Activated naive CD4-positive, alpha-beta T cell treated with anti-CD3 and anti-CD28 coated beads for 36 hours (primary cell): ENCODE measurements around the gene TMEM229B. TPM values are rescaled to one million over a fixed set of nuclear protein-coding genes. Genes with fewer than 3 reads are reported as not detected.
A peak's percentile ranks its signal among the peaks of the same experiment; 100 is the strongest.

ENCODE experiments used
- CTCF ChIA-PET: fragments of 350-600 bp; sonication (Branson Sonifier 250); formaldehyde crosslinking; loops from one replicate; lab custom pipeline; 2021; ENCODE audit warnings: antibody characterized with exemption; lab: Charles Lee
- DNase-seq: peaks from one replicate; pipeline ENCODE4 v3.0.0-alpha.2; 2020
- H3K27ac Mint-ChIP-seq: one replicate; pipeline ENCODE4 v1.8.0; 2021; ENCODE audit warnings: mild to moderate bottlenecking, mixed read lengths
- H3K27me3 Mint-ChIP-seq: one replicate; pipeline ENCODE4 v1.8.0; 2021; ENCODE audit warnings: low read depth, mixed read lengths
- H3K36me3 Mint-ChIP-seq: one replicate; pipeline ENCODE4 v1.8.0; 2021; ENCODE audit warnings: low read depth, mixed read lengths
- H3K4me1 Mint-ChIP-seq: one replicate; pipeline ENCODE4 v1.8.0; 2021; ENCODE audit warnings: low read depth, mixed read lengths
- H3K4me3 Mint-ChIP-seq: one replicate; pipeline ENCODE4 v1.8.0; 2021; ENCODE audit warnings: mild to moderate bottlenecking, moderate library complexity, mixed read lengths
- H3K9me3 Mint-ChIP-seq: one replicate; pipeline ENCODE4 v1.8.0; 2021; ENCODE audit warnings: mixed read lengths
- intact Hi-C: fragments of 100-400 bp; cut with micrococcal nuclease; formaldehyde crosslinking; loops from one replicate; pipeline ENCODE4 v1.15.1; 2023
- total RNA-seq, 2 experiments: library from RNA; stranded (reverse); gene quantifications; one replicate each; pipeline ENCODE4 v1.2.3, GENCODE V29; 2021

TMEM229B gene
- under 1 TPM; 0.49 to 0.64 TPM for total RNA-seq

DNA sequence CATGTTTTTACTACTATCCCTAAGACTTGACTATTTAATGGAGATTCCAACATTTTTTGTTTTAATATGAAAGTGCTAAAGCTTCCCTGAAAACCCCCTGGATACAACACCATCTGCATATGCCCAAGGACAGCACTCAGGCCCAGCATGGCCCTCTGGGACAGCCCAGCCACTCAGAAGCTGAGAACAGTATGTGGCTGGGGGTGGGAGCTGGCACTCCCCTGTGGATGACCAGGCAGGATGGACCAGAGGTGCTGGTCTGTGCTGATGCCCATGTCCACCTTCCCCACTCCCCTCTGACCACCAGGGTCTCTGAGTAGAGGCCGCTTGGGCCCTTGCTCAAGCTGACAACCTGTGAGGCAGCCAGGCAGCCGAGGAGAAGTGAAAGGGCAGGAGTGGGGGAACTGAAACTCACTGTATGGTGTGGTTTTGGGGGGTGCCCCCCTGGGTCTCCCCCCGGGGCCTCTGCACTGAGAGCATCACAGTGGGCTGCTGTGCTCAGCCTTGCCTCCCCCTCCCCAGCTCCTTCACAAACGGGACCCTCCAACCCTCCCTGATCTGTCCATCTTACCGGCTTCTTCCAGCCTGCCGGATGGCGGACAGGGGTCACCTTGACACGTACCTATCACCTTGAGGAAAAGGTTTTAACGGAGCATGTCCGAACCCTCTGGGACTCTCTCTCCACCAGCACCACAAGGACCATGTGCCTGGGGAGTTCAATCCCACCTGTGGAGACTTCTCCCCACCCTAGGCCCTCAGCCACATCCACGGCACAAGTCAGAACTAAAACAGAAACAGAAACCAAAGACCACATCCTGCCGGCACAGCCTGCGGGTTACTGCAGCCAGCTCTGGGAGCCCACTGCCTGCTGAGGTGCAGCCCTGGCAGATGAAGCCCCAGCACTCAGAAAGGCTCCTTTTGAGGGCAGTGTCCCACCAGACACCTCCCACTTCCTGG, at the start of gene TMEM229B:
TMEM229B (minus strand) TSS at position 785 of the 957 bp plus-strand sequence. CDS start 14,798 bp downstream, outside the sequence.
- Mint-ChIP-seq H3K9me3 (peaks cover 7% of the 10 kb centered on the region), H3K4me1 (peaks cover 50% of the 10 kb centered on the region), H3K4me3 (peak within 1 kb of the TSS; percentile 79), H3K27me3 (no peaks in the 10 kb centered on the region), H3K36me3 (peaks cover 14% of the 10 kb centered on the region), H3K27ac (peak within 1 kb of the TSS; percentile 92)
- intact Hi-C loops = no loop called here
- CTCF ChIA-PET = interaction anchor here (0.6 to 1.9 kb wide), 6 partner anchors 20 to 83 kb away, joined by 3 to 7 read pairs (median 4); no protein-coding TSS in a partner anchor
- peak; percentile 85 for DNase-seq

DNA sequence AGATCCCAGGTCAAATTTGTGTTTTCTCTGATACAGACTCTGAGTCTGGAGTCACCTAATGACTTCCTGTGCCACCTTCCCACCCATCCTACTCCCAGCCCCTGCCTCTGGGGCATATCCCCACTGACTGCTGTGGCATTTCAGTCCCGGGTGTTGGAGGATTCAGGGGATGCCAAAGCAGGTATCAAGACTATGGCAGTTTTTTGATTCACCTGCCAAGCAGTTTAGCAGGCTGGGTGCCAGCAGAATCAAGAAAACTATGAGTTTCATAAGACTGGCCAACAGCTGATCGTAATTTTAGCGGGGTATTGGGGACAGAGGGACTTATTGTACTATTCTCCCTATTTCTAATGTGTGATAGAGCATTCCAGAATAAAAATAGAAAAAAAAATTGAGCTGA, 49.2 kb upstream of the TMEM229B start:
- H3K27me3 Mint-ChIP-seq = peaks cover 23% of the 10 kb centered on the region

DNA sequence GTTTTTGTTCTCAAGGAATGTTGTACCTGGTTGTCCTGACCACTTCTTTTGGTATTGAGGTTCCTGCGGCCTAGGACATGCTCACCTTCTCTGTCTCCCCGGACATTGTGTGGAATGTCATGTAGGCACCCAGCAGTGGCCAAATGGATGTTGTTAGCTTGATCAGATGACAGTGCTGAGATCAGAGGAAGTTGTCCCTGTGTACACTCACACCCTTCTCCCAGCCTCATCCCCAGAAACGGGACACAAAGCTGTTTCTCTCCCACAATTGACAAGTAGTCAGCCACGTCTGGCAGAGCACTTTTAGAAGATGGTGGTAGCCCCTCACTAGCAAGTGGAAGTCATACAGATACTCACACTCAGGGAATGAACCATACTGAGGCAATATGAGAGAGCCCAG, 47.6 kb upstream of the TMEM229B start:
- intact Hi-C loops = no loop called here
- H3K4me3 Mint-ChIP-seq = no peak overlapping the region
- H3K27me3 Mint-ChIP-seq = peaks cover 17% of the 10 kb centered on the region
- H3K27ac Mint-ChIP-seq = no peak overlapping the region
- H3K36me3 Mint-ChIP-seq = no peaks in the 10 kb centered on the region
- H3K4me1 Mint-ChIP-seq = peaks cover 3% of the 10 kb centered on the region
- CTCF ChIA-PET = interaction anchor here (0.6 to 1.3 kb wide), 4 partner anchors 9 to 47 kb away, joined by 3 read pairs; partner anchors contain the start of gene TMEM229B
- DNase-seq = no peak
- H3K9me3 Mint-ChIP-seq = no peaks in the 10 kb centered on the region

More for the DNA sequence above, 49.2 kb upstream of the TMEM229B start:
- intact Hi-C loops = no loop called here
- CTCF ChIA-PET = interaction anchor here (0.6 to 2.8 kb wide), 4 partner anchors 10 to 354 kb away, joined by 3 to 25 read pairs (median 6); no protein-coding TSS in a partner anchor
- no peak overlapping the region for H3K4me3 Mint-ChIP-seq
- H3K27ac Mint-ChIP-seq = no peak overlapping the region
- no peaks in the 10 kb centered on the region for H3K9me3 Mint-ChIP-seq
- DNase-seq = no peak
- peaks cover 9% of the 10 kb centered on the region for H3K4me1 Mint-ChIP-seq
- no peaks in the 10 kb centered on the region for H3K36me3 Mint-ChIP-seq

DNA sequence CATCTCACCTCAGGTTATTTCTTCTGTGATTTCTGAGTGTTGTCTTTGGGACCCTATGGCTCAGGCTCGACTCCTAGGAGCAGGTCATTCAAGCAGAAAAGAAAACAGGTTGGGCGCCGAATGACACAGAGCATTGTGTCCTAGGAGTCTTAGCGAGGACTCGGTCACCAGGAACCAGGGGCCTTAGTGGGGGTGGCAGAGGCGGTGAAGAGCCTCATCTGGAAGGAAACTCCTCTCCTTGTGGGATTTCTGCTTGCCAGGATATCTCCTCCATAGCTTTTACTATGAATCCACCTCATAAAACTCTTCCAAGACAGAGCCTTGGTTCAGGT, 45.2 kb upstream of the TMEM229B start:
- Mint-ChIP-seq H3K27ac (no peak overlapping the region), H3K4me1 (peaks cover 3% of the 10 kb centered on the region), H3K27me3 (peaks cover 16% of the 10 kb centered on the region), H3K36me3 (no peaks in the 10 kb centered on the region), H3K9me3 (no peaks in the 10 kb centered on the region), H3K4me3 (peak overlapping the region; percentile 65)
- intact Hi-C loops = loop anchor here (1.0 to 5.0 kb wide), 2 partner anchors 49 to 176 kb away; partner anchors contain the start of gene ATP6V1D
- CTCF ChIA-PET = interaction anchor here (1.3 to 1.6 kb wide), 3 partner anchors 13 to 106 kb away, joined by 4 to 7 read pairs (median 6); no protein-coding TSS in a partner anchor
- no peak for DNase-seq

DNA sequence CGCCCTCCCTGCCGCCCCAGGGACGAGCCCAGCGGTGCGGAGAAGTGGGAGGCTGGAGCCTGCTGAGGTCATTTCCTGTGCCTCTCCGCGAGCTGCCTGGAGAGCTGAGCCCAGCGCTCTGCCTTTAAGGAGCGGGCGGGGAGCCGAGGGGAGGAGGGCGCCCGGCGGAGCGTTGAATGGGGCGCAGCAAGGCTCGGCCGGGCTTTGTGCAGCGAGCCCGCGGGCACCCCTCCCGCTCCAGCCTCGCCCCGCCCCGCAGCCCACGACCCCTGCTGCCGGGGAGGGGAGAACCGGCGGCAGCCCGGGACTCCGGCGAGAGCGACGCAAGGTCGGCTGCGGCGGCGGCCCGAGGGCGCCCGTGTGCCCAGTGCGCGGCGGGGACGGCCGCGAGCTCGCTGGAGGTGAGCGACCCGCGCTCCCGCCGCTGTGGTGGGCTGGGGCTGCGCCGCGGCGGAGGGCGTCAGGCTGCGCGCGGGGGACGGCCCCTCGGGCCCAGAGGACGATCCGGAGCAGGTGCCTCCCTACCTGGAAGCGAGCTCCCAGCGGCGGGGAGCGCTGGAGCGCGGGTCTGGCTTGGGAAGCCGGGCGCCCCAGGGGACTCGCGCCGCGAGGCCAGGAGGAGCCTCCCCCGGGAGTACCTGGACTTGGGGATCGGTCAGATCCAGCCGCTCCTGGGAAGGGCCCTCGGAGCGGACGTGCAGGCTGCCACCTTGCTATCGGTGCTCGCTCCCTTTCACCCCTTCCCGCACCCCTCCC, 44.7 kb upstream of the TMEM229B start, which contains the start of gene PLEKHH1:
PLEKHH1 (plus strand) TSS at position 293 of the 756 bp plus-strand sequence. CDS start 8,578 bp downstream, outside the sequence.
- H3K9me3 Mint-ChIP-seq = no peaks in the 10 kb centered on the region
- peak within 1 kb of the TSS; percentile 65 for H3K4me3 Mint-ChIP-seq
- intact Hi-C loops = loop anchor here (1.0 to 5.0 kb wide), 2 partner anchors 49 to 176 kb away; partner anchors contain the start of gene ATP6V1D
- CTCF ChIA-PET = interaction anchor here (0.8 to 1.6 kb wide), 6 partner anchors 12 to 140 kb away, joined by 3 to 7 read pairs (median 4); no protein-coding TSS in a partner anchor
- no peaks in the 10 kb centered on the region for H3K36me3 Mint-ChIP-seq
- peaks cover 3% of the 10 kb centered on the region for H3K4me1 Mint-ChIP-seq
- no peak within 1 kb of the TSS for H3K27ac Mint-ChIP-seq
- H3K27me3 Mint-ChIP-seq = peaks cover 16% of the 10 kb centered on the region
- DNase-seq = peak; percentile 76

DNA sequence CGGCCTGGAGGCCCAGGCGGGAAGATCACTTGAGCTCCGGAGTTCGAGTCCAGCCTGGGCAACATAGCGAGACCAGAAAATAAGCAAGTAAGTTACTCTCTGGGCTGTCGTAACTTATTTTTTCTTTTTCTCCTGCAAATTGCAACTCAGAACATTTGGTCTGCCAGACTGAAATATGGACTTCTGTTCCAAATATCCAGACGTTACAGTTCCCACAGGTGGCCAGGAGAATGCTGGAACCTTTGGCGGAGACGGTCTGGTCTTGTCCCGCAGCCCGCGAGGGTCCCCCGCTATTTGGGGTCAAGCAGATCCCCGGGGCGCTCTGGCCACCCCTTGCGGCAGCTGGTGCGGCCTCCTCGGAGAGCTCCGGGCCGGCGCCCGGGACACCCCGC, 44.1 kb upstream of the TMEM229B start:
- H3K27ac Mint-ChIP-seq = no peak overlapping the region
- intact Hi-C loops = loop anchor here (5.0 kb wide), 1 partner anchor 175 kb away; the partner anchor contains the start of gene ATP6V1D
- peaks cover 16% of the 10 kb centered on the region for H3K27me3 Mint-ChIP-seq
- H3K4me1 Mint-ChIP-seq = peaks cover 3% of the 10 kb centered on the region
- H3K4me3 Mint-ChIP-seq = peak overlapping the region; percentile 57
- no peaks in the 10 kb centered on the region for H3K9me3 Mint-ChIP-seq
- CTCF ChIA-PET = interaction anchor here (0.8 to 1.6 kb wide), 5 partner anchors 11 to 141 kb away, joined by 3 to 7 read pairs (median 4); no protein-coding TSS in a partner anchor
- no peak for DNase-seq
- H3K36me3 Mint-ChIP-seq = no peaks in the 10 kb centered on the region

DNA sequence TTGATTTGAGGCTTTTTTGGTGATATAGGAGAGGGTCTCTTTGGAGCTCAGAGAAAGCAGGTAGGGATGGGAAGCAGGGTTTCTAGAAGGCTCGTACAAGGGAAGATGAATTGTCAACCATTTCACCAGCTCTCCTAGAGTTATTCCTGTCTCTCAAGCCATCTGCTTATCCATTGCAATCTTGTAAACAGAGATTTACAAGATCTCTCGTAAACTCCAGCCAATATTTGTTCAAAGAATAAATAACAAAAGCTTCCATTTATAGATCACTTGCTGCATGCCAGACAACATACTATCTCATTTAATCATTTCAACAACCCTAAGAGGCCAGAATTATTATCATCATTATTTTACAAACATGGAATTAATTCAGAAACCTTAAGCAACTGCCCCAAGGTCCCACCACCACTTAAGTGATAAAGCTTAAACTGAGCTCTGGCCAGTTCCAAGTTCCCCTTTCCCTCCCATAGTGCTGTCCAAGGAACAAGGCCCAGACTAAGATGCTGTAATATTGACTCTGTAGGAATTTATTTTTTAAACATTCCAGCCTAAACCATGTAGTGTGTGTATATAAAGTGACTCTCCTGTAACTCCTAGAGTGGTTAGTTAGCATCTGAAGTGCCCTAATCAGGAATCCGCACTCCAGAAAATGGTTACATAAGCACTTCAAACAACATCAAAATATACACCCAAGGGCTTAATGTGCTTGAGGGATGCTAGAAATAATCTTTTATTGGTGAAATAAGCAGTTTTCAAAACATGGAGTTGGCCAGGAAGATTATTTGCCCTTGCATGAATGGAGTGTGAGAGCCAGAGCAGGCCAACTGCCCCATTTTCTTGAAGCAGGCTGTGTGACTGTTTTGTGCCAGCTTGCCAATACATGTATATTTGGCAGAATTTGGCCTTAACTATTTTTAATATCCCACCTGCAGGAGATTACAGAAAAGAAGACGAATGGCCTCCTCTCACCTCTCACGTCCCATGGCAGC, 41.7 kb upstream of the TMEM229B start:
- DNase-seq = no peak
- no peaks in the 10 kb centered on the region for H3K9me3 Mint-ChIP-seq
- CTCF ChIA-PET = interaction anchor here (0.6 to 9.1 kb wide), 8 partner anchors 13 to 245 kb away, joined by 3 to 121 read pairs (median 5); partner anchors contain the start of gene PIGH
- no peak overlapping the region for H3K27ac Mint-ChIP-seq
- intact Hi-C loops = loop anchor here (5.0 kb wide), 1 partner anchor 173 kb away; the partner anchor contains the start of gene ATP6V1D
- H3K36me3 Mint-ChIP-seq = no peaks in the 10 kb centered on the region
- no peak overlapping the region for H3K4me3 Mint-ChIP-seq
- peaks cover 15% of the 10 kb centered on the region for H3K27me3 Mint-ChIP-seq
- peaks cover 3% of the 10 kb centered on the region for H3K4me1 Mint-ChIP-seq

DNA sequence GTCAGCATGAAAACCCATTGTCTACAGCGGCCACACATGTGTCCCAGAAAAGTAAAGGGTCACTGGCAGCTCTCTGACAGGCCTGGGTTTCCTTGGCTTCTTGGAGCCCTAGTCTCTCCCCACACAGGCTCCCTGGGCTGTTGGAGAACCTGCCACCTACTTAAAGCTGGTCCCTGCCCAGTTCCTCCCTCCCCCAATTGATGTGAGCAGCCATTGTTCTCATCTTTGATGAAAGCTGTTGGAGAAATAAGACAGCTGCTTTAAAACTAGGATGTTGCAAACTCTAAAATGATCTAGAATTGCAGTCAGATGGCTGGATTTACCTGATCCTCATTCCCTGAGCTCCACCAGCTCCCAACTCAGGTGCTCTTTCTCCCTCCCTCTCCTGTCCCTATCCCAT, 39.8 kb upstream of the TMEM229B start:
- DNase-seq = no peak
- Mint-ChIP-seq H3K4me3 (no peak overlapping the region), H3K9me3 (no peaks in the 10 kb centered on the region), H3K27me3 (peaks cover 16% of the 10 kb centered on the region), H3K27ac (no peak overlapping the region), H3K36me3 (no peaks in the 10 kb centered on the region), H3K4me1 (no peaks in the 10 kb centered on the region)
- CTCF ChIA-PET = interaction anchor here (0.8 to 9.1 kb wide), 11 partner anchors 10 to 175 kb away, joined by 3 to 121 read pairs (median 14); no protein-coding TSS in a partner anchor
- intact Hi-C loops = no loop called here

DNA sequence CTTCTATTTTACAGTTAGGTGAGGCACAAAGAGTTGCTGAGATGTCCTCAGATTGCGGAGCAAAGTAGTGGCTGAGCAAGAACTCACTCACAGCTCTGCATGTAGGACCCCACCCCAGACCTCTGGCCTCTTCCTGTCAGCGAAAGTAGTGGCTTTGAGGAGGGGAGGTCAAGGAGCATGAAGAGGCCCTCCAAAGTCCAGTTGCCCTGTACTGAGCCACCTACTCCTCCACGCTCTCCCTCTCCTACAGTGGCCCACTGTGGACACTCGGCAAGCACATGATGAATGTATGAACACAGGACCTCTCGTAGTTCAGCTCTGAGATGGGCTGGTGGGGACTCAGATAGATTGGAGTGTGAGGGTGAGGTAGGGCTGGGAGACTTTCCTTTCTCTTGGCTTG, 39.2 kb upstream of the TMEM229B start:
- no peak overlapping the region for H3K27ac Mint-ChIP-seq
- intact Hi-C loops = no loop called here
- H3K4me3 Mint-ChIP-seq = no peak overlapping the region
- H3K36me3 Mint-ChIP-seq = no peaks in the 10 kb centered on the region
- H3K4me1 Mint-ChIP-seq = no peaks in the 10 kb centered on the region
- CTCF ChIA-PET = interaction anchor here (0.8 to 9.1 kb wide), 13 partner anchors 11 to 176 kb away, joined by 3 to 121 read pairs (median 14); no protein-coding TSS in a partner anchor
- no peak for DNase-seq
- H3K27me3 Mint-ChIP-seq = peaks cover 16% of the 10 kb centered on the region
- H3K9me3 Mint-ChIP-seq = no peaks in the 10 kb centered on the region

DNA sequence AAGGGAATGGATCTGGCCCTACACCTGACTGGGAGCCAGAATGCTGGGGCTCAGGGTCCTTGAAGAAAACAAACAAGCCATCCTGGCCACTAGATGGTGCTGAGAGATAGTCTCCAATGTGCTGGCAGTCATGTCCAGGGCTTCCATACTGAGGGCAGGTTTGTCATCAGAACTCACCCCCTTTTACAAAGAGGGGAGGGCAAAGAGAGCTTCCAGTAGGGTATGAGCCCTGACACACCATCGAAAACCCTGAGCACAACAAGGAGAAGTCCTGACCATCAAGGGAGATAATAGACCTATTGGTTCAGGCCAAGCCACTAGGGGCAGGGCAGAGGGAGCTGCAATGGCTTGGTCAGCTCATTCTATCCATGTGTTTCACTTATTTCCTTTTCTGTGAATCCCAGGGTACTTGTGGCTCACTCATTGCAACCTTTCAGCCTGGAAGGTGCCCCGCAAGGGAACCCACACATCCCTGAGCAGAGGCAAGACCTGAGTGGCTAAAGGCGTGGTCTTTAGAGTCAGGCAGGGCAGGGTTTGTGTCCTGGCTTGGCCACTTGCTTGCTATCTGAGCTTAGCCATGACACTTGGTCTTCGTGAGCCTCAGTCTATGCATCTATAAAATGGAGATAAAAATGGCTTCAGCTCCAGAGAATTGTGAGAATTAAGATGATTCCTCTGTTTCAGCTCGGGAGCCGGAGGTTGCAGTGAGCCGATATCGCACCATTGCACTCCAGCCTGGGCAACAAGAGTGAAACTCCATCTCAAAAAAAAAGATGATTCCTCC, 38.3 kb upstream of the TMEM229B start:
- Mint-ChIP-seq H3K9me3 (no peaks in the 10 kb centered on the region), H3K36me3 (no peaks in the 10 kb centered on the region), H3K4me1 (no peaks in the 10 kb centered on the region), H3K27ac (no peak overlapping the region), H3K27me3 (peaks cover 14% of the 10 kb centered on the region), H3K4me3 (no peak overlapping the region)
- intact Hi-C loops = loop anchor here (1.0 kb wide), 4 partner anchors 44 to 177 kb away; no protein-coding TSS in a partner anchor
- peak; percentile 67 for DNase-seq
- CTCF ChIA-PET = interaction anchor here (0.6 to 9.1 kb wide), 37 partner anchors 9 to 205 kb away, joined by 3 to 121 read pairs (median 5); partner anchors contain the start of gene PIGH
